Measurements from ENCODE around the gene SLC35F3. TPM values are rescaled to one million over a fixed set of nuclear protein-coding genes. Genes with fewer than 3 reads are reported as not detected.

The SLC35F3 gene
- total and polyA plus RNA-seq, 2 experiments from 2014 or later, result 0.80 to 1.3 TPM

GRCh38 chr1:234185438-234185837, 281.0 kb downstream of the SLC35F3 start:
- TF ChIP-seq EZH2 (IDR thresholded peaks at IDR 0.05; ENCODE audit: borderline replicate concordance), result no peak
- H3K4me3 ChIP-seq, result no peak overlapping the region
- no peak for DNase-seq (ENCODE audit: low spot score)
- H4K20me1 ChIP-seq (ENCODE audit: insufficient read depth, poor library complexity, severe bottlenecking), result no peaks in the 10 kb centered on the region
- no peak overlapping the region for H2AFZ ChIP-seq
- WGBS (ENCODE audit: low lambda C conversion rate, missing lambda C conversion rate), result 100% methylated on average over 1 of the region's 1 CpG
- no peaks in the 10 kb centered on the region for H3K79me2 ChIP-seq
- H3K4me2 ChIP-seq, result no peak overlapping the region
- H3K27me3 ChIP-seq, result peaks cover under 1% of the 10 kb centered on the region
- H3K9me3 ChIP-seq (ENCODE audit: low read depth), result no peaks in the 10 kb centered on the region
- H3K9me2 ChIP-seq (replicated peaks; ENCODE audit: insufficient read depth), result no peaks in the 10 kb centered on the region
- H3K36me3 ChIP-seq (replicated peaks; ENCODE audit: insufficient read depth, low read depth), result no peaks in the 10 kb centered on the region
- H3K4me1 ChIP-seq (ENCODE audit: insufficient read depth), result no peaks in the 10 kb centered on the region
- H3K27ac ChIP-seq, result no peak overlapping the region

DNA sequence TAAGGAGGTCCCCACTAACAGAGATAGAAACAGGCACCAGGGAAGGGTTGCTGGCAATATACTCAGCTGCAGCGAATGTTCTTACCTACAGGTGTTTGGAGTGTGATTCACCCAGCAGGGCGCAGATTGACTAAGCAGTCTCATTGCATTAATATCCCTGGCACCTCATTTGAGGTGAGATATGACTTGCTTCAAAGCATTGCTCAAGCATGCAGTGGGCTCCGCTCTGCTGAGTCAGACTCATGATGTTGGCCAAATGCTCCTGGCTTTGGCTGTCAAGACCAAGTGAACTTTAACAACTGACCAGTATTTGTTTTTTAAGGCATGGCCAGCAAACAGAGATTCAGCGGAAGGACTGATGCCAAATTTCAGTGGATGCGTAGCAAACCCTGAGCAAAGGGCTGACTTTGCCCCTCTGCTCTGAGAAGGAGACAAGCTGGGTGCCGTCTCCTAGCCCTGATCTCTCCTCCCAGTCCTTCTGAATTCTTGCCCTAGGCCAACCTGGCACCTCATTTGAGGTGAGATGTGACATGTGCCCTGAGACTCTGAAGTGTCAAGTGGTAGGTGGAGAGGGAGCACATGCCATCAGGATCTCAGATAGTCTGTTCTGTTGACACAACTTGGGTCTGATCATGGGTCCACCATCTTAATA, 281.7 kb downstream of the SLC35F3 start:
- Histone ChIP-seq H2AFZ (no peak overlapping the region), H3K4me3 (no peak overlapping the region), H3K9me2 (replicated peaks; ENCODE audit: insufficient read depth) (no peaks in the 10 kb centered on the region), H3K36me3 (replicated peaks; ENCODE audit: insufficient read depth, low read depth) (no peaks in the 10 kb centered on the region), H3K27me3 (no peaks in the 10 kb centered on the region), H3K4me2 (no peak overlapping the region), H4K20me1 (ENCODE audit: insufficient read depth, poor library complexity, severe bottlenecking) (no peaks in the 10 kb centered on the region), H3K79me2 (no peaks in the 10 kb centered on the region), H3K9me3 (ENCODE audit: low read depth) (no peaks in the 10 kb centered on the region), H3K27ac (no peak overlapping the region), H3K4me1 (ENCODE audit: insufficient read depth) (no peaks in the 10 kb centered on the region)
- WGBS (ENCODE audit: low lambda C conversion rate, missing lambda C conversion rate), result 83% methylated on average over 6 of the region's 6 CpGs
- peak; percentile 44 for DNase-seq (ENCODE audit: low spot score)
- TF ChIP-seq CTCF (IDR thresholded peaks at IDR 0.05; ENCODE audit: poor library complexity) (no peak), EZH2 (IDR thresholded peaks at IDR 0.05; ENCODE audit: borderline replicate concordance) (no peak), EZH2phosphoT487 (IDR thresholded peaks at IDR 0.05; ENCODE audit: low read depth, severe bottlenecking, unreplicated experiment) (no peak)

GRCh38 chr1:234188454-234188792, 283.9 kb downstream of the SLC35F3 start:
- Histone ChIP-seq H3K4me1 (ENCODE audit: insufficient read depth) (no peaks in the 10 kb centered on the region), H3K36me3 (replicated peaks; ENCODE audit: insufficient read depth, low read depth) (no peaks in the 10 kb centered on the region), H4K20me1 (ENCODE audit: insufficient read depth, poor library complexity, severe bottlenecking) (no peaks in the 10 kb centered on the region), H3K9me2 (replicated peaks; ENCODE audit: insufficient read depth) (no peaks in the 10 kb centered on the region), H3K27ac (no peak overlapping the region), H3K27me3 (no peaks in the 10 kb centered on the region), H2AFZ (no peak overlapping the region), H3K4me2 (no peak overlapping the region), H3K79me2 (no peaks in the 10 kb centered on the region), H3K9me3 (ENCODE audit: low read depth) (no peaks in the 10 kb centered on the region), H3K4me3 (no peak overlapping the region)
- DNase-seq (ENCODE audit: low spot score), result no peak
- WGBS (ENCODE audit: low lambda C conversion rate, missing lambda C conversion rate), result 58% methylated on average over 3 of the region's 3 CpGs
- TF ChIP-seq EZH2phosphoT487 (IDR thresholded peaks at IDR 0.05; ENCODE audit: low read depth, severe bottlenecking, unreplicated experiment) (no peak), EZH2 (IDR thresholded peaks at IDR 0.05; ENCODE audit: borderline replicate concordance) (no peak), CTCF (IDR thresholded peaks at IDR 0.05; ENCODE audit: poor library complexity) (no peak)

DNA sequence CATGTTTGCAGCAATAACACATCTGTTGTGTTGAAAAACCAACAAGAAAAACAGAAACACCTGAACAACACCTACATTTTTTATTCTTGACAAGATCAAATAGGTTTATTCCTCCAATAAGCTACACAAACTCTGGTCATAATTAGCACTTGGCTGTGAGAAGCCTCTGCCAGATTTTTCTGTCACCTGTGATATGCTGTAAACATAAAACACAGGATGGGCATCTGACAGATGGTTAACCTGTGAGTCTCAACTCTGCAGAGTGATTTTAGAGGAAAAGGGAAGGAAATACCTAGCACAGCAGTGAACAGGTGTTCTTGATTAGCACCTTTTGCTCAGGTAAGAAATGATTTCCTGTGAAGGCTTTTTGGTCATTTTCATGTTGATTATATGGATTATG, 293.4 kb downstream of the SLC35F3 start:
- H3K79me2 ChIP-seq, result no peaks in the 10 kb centered on the region
- DNase-seq (ENCODE audit: low spot score), result no peak
- H3K4me1 ChIP-seq (ENCODE audit: insufficient read depth), result no peaks in the 10 kb centered on the region
- H3K27me3 ChIP-seq, result peaks cover 3% of the 10 kb centered on the region
- H4K20me1 ChIP-seq (ENCODE audit: insufficient read depth, poor library complexity, severe bottlenecking), result no peaks in the 10 kb centered on the region
- H3K9me3 ChIP-seq (ENCODE audit: low read depth), result no peaks in the 10 kb centered on the region
- no peaks in the 10 kb centered on the region for H3K36me3 ChIP-seq (replicated peaks; ENCODE audit: insufficient read depth, low read depth)
- H3K27ac ChIP-seq, result no peak overlapping the region
- H3K4me2 ChIP-seq, result no peak overlapping the region
- no peak overlapping the region for H2AFZ ChIP-seq
- TF ChIP-seq EZH2 (IDR thresholded peaks at IDR 0.05; ENCODE audit: borderline replicate concordance), result no peak
- TF ChIP-seq CTCF (IDR thresholded peaks at IDR 0.05; ENCODE audit: poor library complexity), result no peak
- TF ChIP-seq EZH2phosphoT487 (IDR thresholded peaks at IDR 0.05; ENCODE audit: low read depth, severe bottlenecking, unreplicated experiment), result no peak
- no peak overlapping the region for H3K4me3 ChIP-seq
- H3K9me2 ChIP-seq (replicated peaks; ENCODE audit: insufficient read depth), result no peaks in the 10 kb centered on the region
